IPS DF 6.9 (cell line): ENCODE results near the gene LMOD2.
A peak's percentile ranks its signal among the peaks of the same experiment; 100 is the strongest.

Experiments used
- DNase-seq: peaks from one replicate; pipeline ENCODE4 v3.0.0-alpha.2; 2013; ENCODE audit warnings: low read depth, low spot score
- H3K27ac ChIP-seq: one replicate; pipeline ENCODE4 v1.5.1; 2013; ENCODE audit warnings: low read length, control low read depth
- H3K27me3 ChIP-seq: 2 replicates; pipeline ENCODE4 v1.6.1; 2013; ENCODE audit warnings: mild to moderate bottlenecking, low read length; ENCODE audit not compliant: control insufficient read depth, insufficient read depth
- H3K36me3 ChIP-seq: 2 replicates; pipeline ENCODE4 v1.6.1; 2013; ENCODE audit warnings: low read length; ENCODE audit not compliant: control insufficient read depth, insufficient read depth
- H3K4me1 ChIP-seq: 2 replicates; pipeline ENCODE4 v1.6.1; 2013; ENCODE audit warnings: low read length; ENCODE audit not compliant: control insufficient read depth, insufficient read depth
- H3K4me3 ChIP-seq: 2 replicates; pipeline ENCODE4 v1.5.1; 2013; ENCODE audit warnings: mild to moderate bottlenecking, low read length
- H3K9me3 ChIP-seq: 2 replicates; pipeline ENCODE4 v1.6.1; 2013; ENCODE audit warnings: low read length, inconsistent platforms; ENCODE audit not compliant: control insufficient read depth, insufficient read depth
- WGBS: extraction: QIAGEN DNeasy Blood & Tissue Kit; methylation state at CpG from one replicate; pipeline ENCODE4 v1.1.7; 2013; ENCODE audit warnings: mixed read lengths, missing lambda C conversion rate; ENCODE audit not compliant: insufficient read length, insufficient coverage; 5-methylcytosine and 5-hydroxymethylcytosine counted together

Gene LMOD2

GRCh38 chr7:123687727-123688126 is 32.1 kb downstream of the LMOD2 start:
- H3K4me1 ChIP-seq = no peaks in the 10 kb centered on the region
- no peak overlapping the region for H3K4me3 ChIP-seq
- no peak overlapping the region for H3K27ac ChIP-seq
- H3K36me3 ChIP-seq = no peaks in the 10 kb centered on the region
- H3K27me3 ChIP-seq = no peaks in the 10 kb centered on the region
- H3K9me3 ChIP-seq = no peaks in the 10 kb centered on the region
- DNase-seq = no peak
- WGBS = no CpG with 5 or more reads among the region's 1 CpG

DNA sequence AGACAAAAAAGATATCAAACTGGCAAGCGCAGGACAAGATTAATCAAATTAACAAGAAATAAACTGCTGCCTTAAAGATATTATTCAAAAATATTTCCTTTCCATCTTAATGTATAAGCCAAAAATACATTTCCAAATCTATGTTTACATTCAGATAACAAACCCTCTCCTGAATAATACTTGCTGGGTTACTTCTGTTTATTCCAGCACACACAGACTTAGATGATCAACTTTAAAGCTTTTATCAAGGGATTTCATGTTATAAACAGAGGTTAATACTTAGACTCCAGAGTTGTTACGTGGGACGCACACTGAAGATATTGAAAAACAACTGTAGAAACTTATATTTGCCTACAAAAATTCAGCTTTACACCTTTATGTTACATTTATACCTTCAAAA is 33.6 kb downstream of the LMOD2 start:
- H3K9me3 ChIP-seq = no peaks in the 10 kb centered on the region
- no peaks in the 10 kb centered on the region for H3K36me3 ChIP-seq
- no peaks in the 10 kb centered on the region for H3K27me3 ChIP-seq
- WGBS = no CpG with 5 or more reads among the region's 3 CpGs
- H3K27ac ChIP-seq = no peak overlapping the region
- no peaks in the 10 kb centered on the region for H3K4me1 ChIP-seq
- no peak overlapping the region for H3K4me3 ChIP-seq
- no peak for DNase-seq

DNA sequence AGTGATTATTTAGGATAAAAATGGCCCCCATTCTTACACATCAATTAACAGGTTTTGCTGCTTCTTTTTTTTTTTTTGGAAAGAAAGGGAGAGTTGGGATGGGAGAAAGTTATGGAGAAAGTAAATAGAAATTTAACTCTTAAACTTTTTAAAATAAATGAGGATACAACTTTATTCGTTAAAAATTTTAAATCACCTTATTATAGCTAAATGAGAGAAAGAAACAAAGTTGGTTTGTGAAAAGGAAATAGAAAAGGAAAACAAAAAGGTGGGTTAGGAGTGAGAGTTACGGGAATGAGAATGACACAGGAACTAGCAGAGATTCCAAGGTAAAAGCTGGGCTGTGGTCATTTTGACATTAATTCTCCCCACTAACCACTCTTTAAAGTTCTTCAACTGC is 34.9 kb downstream of the LMOD2 start:
- H3K27ac ChIP-seq = no peak overlapping the region
- DNase-seq = no peak
- WGBS = 100% methylated on average over 1 of the region's 2 CpGs
- no peaks in the 10 kb centered on the region for H3K4me1 ChIP-seq
- no peaks in the 10 kb centered on the region for H3K9me3 ChIP-seq
- H3K36me3 ChIP-seq = no peaks in the 10 kb centered on the region
- H3K27me3 ChIP-seq = no peaks in the 10 kb centered on the region
- H3K4me3 ChIP-seq = no peak overlapping the region

GRCh38 chr7:123692471-123692877 is 36.8 kb downstream of the LMOD2 start:
- Histone ChIP-seq H3K27ac (no peak overlapping the region), H3K4me3 (no peak overlapping the region), H3K27me3 (no peaks in the 10 kb centered on the region), H3K36me3 (no peaks in the 10 kb centered on the region), H3K9me3 (no peaks in the 10 kb centered on the region), H3K4me1 (no peaks in the 10 kb centered on the region)
- DNase-seq = peak; percentile 45
- WGBS = no CpG with 5 or more reads among the region's 6 CpGs

DNA sequence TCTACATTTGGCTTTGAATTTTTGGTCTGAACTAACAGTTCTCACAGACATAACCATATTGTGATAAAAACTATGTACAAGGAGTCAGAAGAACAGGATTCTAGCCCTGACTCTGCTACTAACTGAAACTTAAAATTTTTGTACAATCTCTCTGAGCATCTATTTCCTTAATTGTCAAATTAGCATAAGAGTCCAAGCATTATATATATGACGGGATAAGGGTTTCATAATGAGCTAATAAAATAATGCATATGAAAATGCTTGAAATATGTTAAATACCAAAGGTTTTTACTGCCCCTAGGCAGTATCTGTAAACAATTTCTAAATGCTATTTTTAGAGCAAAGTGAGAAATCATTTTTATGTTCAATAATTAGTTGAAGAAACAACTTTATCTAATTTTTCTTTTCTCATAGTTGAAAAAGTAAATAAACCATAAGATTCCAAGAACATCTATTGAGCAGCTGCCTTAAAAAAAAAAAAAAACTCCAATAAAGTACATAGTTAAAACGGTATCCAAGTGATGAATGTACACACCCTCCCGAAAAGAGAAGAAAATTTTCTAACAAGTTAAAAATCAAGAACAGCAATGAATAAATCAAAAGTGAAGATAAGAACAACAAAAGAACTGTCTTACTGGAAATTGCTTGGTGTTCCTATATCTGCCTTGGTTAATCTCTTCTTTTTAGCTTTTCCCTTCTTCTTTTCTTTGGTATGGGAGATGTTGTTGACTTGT is 40.4 kb downstream of the LMOD2 start:
- no peaks in the 10 kb centered on the region for H3K36me3 ChIP-seq
- WGBS = no CpG with 5 or more reads among the region's 3 CpGs
- no peak overlapping the region for H3K4me3 ChIP-seq
- no peak for DNase-seq
- H3K27me3 ChIP-seq = no peaks in the 10 kb centered on the region
- no peak overlapping the region for H3K27ac ChIP-seq
- H3K9me3 ChIP-seq = no peaks in the 10 kb centered on the region
- H3K4me1 ChIP-seq = no peaks in the 10 kb centered on the region

DNA sequence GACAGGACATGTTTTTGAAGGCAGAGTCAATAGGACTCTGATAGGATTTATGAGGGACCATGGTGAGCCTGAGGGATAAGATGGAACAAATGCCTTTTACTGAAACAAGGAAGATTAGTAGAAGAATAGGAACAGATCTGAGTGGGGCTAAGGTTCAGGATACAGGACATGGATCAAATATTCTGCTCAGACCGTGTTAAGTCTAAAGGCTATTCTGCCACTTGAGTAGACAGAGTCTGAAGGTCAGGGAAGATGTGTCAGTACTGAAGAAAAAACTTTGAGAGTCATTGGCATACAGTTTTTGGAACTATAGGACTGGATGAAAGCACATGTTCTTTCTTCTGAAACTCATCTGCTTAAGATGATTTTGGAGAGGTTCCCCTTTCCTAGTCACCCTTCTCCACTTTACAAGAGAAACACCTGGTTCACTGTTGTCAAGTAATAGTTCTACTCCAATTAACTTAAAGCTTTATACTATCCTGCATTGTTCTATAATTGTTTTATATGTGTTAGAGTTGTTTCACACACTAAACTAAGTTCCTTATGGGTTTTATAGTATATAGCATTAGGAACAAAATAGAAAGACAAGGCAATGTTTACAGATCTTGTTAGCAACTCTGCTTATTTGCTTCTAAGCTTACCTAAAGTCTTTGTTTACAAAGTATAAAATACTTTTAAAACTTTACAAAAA is 49.7 kb downstream of the LMOD2 start:
- Histone ChIP-seq H3K27ac (no peak overlapping the region), H3K36me3 (no peaks in the 10 kb centered on the region; the same call in 1 of the 2 replicates), H3K4me1 (no peaks in the 10 kb centered on the region), H3K4me3 (no peak overlapping the region), H3K9me3 (no peaks in the 10 kb centered on the region), H3K27me3 (no peaks in the 10 kb centered on the region)
- no peak for DNase-seq
- WGBS = no CpG with 5 or more reads among the region's 1 CpG

- no peaks in the 10 kb centered on the region; the same call in 1 of the 2 replicates for H3K36me3 ChIP-seq
- no CpG with 5 or more reads among the region's 2 CpGs for WGBS
- no peaks in the 10 kb centered on the region for H3K27me3 ChIP-seq
- no peak overlapping the region for H3K27ac ChIP-seq
- no peaks in the 10 kb centered on the region for H3K9me3 ChIP-seq
- no peaks in the 10 kb centered on the region for H3K4me1 ChIP-seq
- DNase-seq = no peak
- H3K4me3 ChIP-seq = no peak overlapping the region
These were observed 53.9 kb downstream of the LMOD2 start for GRCh38 chr7:123709525-123709924.

DNA sequence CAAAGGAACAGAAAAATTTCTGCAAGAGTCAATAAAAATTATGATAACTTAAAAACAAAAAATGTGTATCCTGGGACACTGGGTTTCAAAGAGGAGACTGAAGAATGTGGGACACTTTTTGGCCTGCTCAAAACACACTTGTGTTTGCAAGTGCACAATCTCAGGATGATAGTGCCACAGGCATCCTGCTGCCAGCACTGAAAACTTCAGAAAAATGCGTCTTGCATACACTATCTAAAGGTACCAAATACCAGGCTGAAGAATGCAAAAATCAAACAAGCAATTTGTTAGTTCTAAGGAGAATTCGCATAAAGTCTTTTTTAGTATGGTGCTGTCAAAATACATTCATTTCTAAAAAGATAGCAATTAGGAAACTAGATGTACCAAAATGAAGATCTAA is 55.0 kb downstream of the LMOD2 start:
- H3K27me3 ChIP-seq = no peaks in the 10 kb centered on the region
- H3K4me3 ChIP-seq = no peak overlapping the region
- no peaks in the 10 kb centered on the region for H3K9me3 ChIP-seq
- no peak overlapping the region for H3K27ac ChIP-seq
- H3K36me3 ChIP-seq = no peaks in the 10 kb centered on the region; the same call in 1 of the 2 replicates
- no peak for DNase-seq
- WGBS = no CpG with 5 or more reads among the region's 2 CpGs
- H3K4me1 ChIP-seq = no peaks in the 10 kb centered on the region

GRCh38 chr7:123711832-123712293 is 56.2 kb downstream of the LMOD2 start:
- Histone ChIP-seq H3K36me3 (no peaks in the 10 kb centered on the region; the same call in 1 of the 2 replicates), H3K4me1 (no peaks in the 10 kb centered on the region), H3K27me3 (no peaks in the 10 kb centered on the region), H3K27ac (no peak overlapping the region), H3K9me3 (no peaks in the 10 kb centered on the region), H3K4me3 (no peak overlapping the region)
- no peak for DNase-seq

GRCh38 chr7:123712619-123713018 is 57.0 kb downstream of the LMOD2 start:
- no peaks in the 10 kb centered on the region; the same call in 1 of the 2 replicates for H3K36me3 ChIP-seq
- no peak overlapping the region for H3K27ac ChIP-seq
- no peak for DNase-seq
- 0 out of 2 replicates have a peak, but pooled peaks cover 2% of the 10 kb centered on the region for H3K4me1 ChIP-seq
- H3K4me3 ChIP-seq = no peak overlapping the region
- no CpG with 5 or more reads among the region's 1 CpG for WGBS
- H3K9me3 ChIP-seq = no peaks in the 10 kb centered on the region
- no peaks in the 10 kb centered on the region for H3K27me3 ChIP-seq
